Transverse colon (tissue), 4 donors: Measurements from ENCODE around the gene NAT10. TPM values are rescaled to one million over a fixed set of nuclear protein-coding genes. Genes with fewer than 3 reads are reported as not detected.

Experiments
- DNase-seq: peaks from one replicate; pipeline ENCODE4 v3.0.0-alpha.2; 2019
- H3K27ac ChIP-seq, 4 donors: fragments of 200-600 bp; sonication (generic); 2 replicates each; pipeline ENCODE4 v1.5.1; 2016 to 2018; ENCODE audit warnings: inconsistent platforms in 4 of 4
- H3K27me3 ChIP-seq: fragments of 200-600 bp; sonication (generic); 2 replicates; pipeline ENCODE4 v1.5.1; 2017; ENCODE audit warnings: inconsistent platforms
- H3K36me3 ChIP-seq, 4 donors: fragments of 200-600 bp; sonication (generic); 2 replicates each; pipeline ENCODE4 v1.5.1; 2017 to 2019; ENCODE audit warnings: inconsistent platforms in 4 of 4
- H3K4me1 ChIP-seq, 4 donors: fragments of 200-600 bp; sonication (generic); 2 replicates each; pipeline ENCODE4 v1.5.1; 2017 to 2020; ENCODE audit warnings: inconsistent platforms in 4 of 4
- H3K4me3 ChIP-seq, 4 donors: fragments of 200-600 bp; sonication (generic); 1 replicate in 1 of 4; 2 replicates in 3 of 4; pipeline versions ENCODE4 v1.5.1 to v1.6.1; 2017 to 2019; ENCODE audit warnings: inconsistent platforms in 4 of 4
- H3K9me3 ChIP-seq, 2 donors: fragments of 200-600 bp; sonication (generic); 2 replicates each; pipeline ENCODE4 v1.5.1; 2017 to 2019; ENCODE audit warnings: inconsistent platforms in 2 of 2
- CTCF ChIP-seq, 5 experiments: fragments of 200-600 bp in 3 of 5; fragments of 450-650 bp in 2 of 5; sonication (generic) in 3 of 5; IDR thresholded peaks; 1 replicate in 2 of 5; 2 replicates in 3 of 5; pipeline ENCODE4 v1.5.1; 2016 to 2017; ENCODE audit warnings: antibody characterized with exemption in 5 of 5, inconsistent platforms in 3 of 5, mild to moderate bottlenecking in 2 of 5, moderate library complexity in 1 of 5
- EP300 ChIP-seq: sonication (generic); formaldehyde crosslinking; IDR thresholded peaks from one replicate; pipeline ENCODE4 v1.6.1; 2017; ENCODE audit warnings: antibody characterized with exemption, low read depth
- POLR2A ChIP-seq: fragments of 450-650 bp; IDR thresholded peaks from one replicate; pipeline ENCODE4 v1.6.1; 2016; ENCODE audit warnings: antibody characterized with exemption, mild to moderate bottlenecking, moderate library complexity
- POLR2AphosphoS5 ChIP-seq, 3 donors: sonication (generic); formaldehyde crosslinking; IDR thresholded peaks; one replicate each; pipeline ENCODE4 v1.6.1; 2016; ENCODE audit warnings: antibody characterized with exemption in 3 of 3
- WGBS, 2 donors: methylation state at CpG; one replicate each; pipeline ENCODE4 v1.1.5; 2018; ENCODE audit warnings: low coverage in 1 of 2; 5-methylcytosine and 5-hydroxymethylcytosine counted together
- in situ Hi-C, 4 donors: fragments of 200-750 bp; cut with MboI; loops; one replicate each; pipeline versions ENCODE4 v1.15.0 to v1.15.1; 2017; ENCODE audit warnings: low sequenced_read_pairs in 3 of 4, low pct_ligation_motif_present in 1 of 4, low pct_unique_long_range_greater_than_20kb in 1 of 4
- intact Hi-C: fragments of 100-400 bp; cut with DNase I; formaldehyde crosslinking; loops from one replicate; pipeline ENCODE4 v1.15.1; 2023; ENCODE audit warnings: low total_unique reads
- total RNA-seq, 4 donors: library from RNA; depleted of rRNA; stranded (reverse); fragments of >200 nt; gene quantifications; one replicate each; pipeline ENCODE4 v1.1.0, GENCODE V29; 2016

Gene NAT10
- total RNA-seq, 4 donors from 2014 or later: 16.0 to 40.6 (median 26.9) TPM

DNA sequence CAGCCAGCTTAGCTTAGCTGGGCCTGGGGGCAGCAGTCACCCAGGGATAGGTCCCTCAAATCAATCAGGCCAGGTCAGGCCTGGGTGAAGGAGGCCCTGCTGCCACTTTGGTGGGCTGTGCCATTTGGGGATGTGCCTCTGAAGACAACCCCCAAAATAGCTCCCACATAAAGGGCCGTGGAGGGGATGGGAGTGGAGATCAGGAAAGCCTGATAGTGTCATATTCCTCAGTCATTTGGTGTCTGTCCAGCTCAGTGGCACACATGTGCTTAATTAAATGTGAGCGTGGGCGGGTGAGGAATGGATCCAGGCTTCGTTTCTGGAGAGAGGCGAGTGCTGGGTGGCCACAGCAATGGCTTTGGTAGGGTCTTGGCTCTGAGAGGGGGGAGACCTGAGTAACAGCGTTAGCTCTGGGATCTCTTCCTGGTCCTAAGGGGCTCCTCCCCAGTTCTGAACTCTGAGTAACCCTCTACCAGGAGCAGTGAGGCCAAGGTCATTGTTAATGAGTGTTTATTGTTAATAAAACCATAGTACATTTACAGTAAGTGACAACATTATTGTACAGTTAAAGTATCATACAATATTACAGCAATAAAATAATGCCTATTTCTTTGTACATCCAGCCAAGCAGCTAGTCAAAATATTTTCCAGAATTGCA, 45.2 kb downstream of the NAT10 start:
- no peak overlapping the region for H3K4me3 ChIP-seq
- TF ChIP-seq CTCF (IDR thresholded peaks at IDR 0.05) (no peak), POLR2AphosphoS5 (IDR thresholded peaks at IDR 0.05) (no peak), POLR2A (no peak)
- 77 to 80% methylated on average over 4 to 6 of the region's 6 CpGs for WGBS, 2 donors
- H3K27me3 ChIP-seq: no peaks in the 10 kb centered on the region
- no peak overlapping the region for H3K27ac ChIP-seq
- peaks cover 0 to 16% (median 8%) of the 10 kb centered on the region in 4 donors for H3K36me3 ChIP-seq
- no peak for DNase-seq
- in situ Hi-C loops (loop anchor here in 3 of 4 donors (25.0 kb wide), 1 partner anchor 337 kb away; no protein-coding TSS in a partner anchor), intact Hi-C loops (no loop called here)
- H3K4me1 ChIP-seq: peaks cover 0 to 12% (median 0%) of the 10 kb centered on the region in 4 donors
- no peaks in the 10 kb centered on the region for H3K9me3 ChIP-seq

DNA sequence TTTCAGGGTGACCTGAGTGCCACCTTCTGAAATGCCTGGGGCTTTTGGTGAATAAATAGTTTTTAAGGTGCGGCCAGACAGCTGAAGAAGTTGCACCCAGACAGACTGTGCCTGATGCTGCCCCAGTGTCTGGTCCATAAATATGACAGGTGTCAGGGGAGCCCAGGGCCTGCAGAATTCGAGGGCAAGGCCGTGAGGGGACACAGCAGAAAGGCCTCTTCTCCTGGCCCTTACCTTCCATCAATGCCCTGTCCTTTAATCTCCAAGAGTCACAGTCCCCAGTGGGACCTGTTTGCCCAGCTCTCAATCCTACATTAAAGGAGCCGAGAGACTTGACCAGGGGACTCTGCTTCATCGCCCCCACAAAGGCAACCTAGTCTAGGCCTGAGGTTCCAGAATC, 45.7 kb downstream of the NAT10 start:
- Histone ChIP-seq H3K4me1 (peaks cover 0 to 16% (median 0%) of the 10 kb centered on the region in 4 donors), H3K36me3 (peaks cover 0 to 11% (median 5%) of the 10 kb centered on the region in 4 donors), H3K27me3 (no peaks in the 10 kb centered on the region), H3K4me3 (no peak overlapping the region), H3K27ac (no peak overlapping the region), H3K9me3 (no peaks in the 10 kb centered on the region)
- DNase-seq: no peak
- in situ Hi-C loops: loop anchor here in 3 of 4 donors (25.0 kb wide), 1 partner anchor 336 kb away; no protein-coding TSS in a partner anchor
- intact Hi-C loops: no loop called here
- 92% methylated on average over 5 of the region's 5 CpGs; no CpG with 5 or more reads in 1 of the 2 donors for WGBS, 2 donors
- TF ChIP-seq EP300 (no peak), POLR2A (no peak), POLR2AphosphoS5 (IDR thresholded peaks at IDR 0.05) (no peak), CTCF (IDR thresholded peaks at IDR 0.05) (no peak)

GRCh38 chr11:34151916-34152845, 46.8 kb downstream of the NAT10 start:
- TF ChIP-seq CTCF (IDR thresholded peaks at IDR 0.05) (no peak), EP300 (no peak), POLR2AphosphoS5 (IDR thresholded peaks at IDR 0.05) (no peak)
- no peaks in the 10 kb centered on the region for H3K9me3 ChIP-seq
- peaks cover 0 to 16% (median 0%) of the 10 kb centered on the region in 4 donors for H3K4me1 ChIP-seq
- H3K36me3 ChIP-seq: peaks cover 0 to 9% (median 2%) of the 10 kb centered on the region in 4 donors
- DNase-seq: no peak
- no peak overlapping the region for H3K27ac ChIP-seq
- no peaks in the 10 kb centered on the region for H3K27me3 ChIP-seq
- H3K4me3 ChIP-seq: no peak overlapping the region
- in situ Hi-C loops (loop anchor here in 3 of 4 donors (25.0 kb wide), 1 partner anchor 335 kb away; no protein-coding TSS in a partner anchor), intact Hi-C loops (no loop called here)
- WGBS, 2 donors: 97% methylated on average over 12 of the region's 18 CpGs; no CpG with 5 or more reads in 1 of the 2 donors
